SU-DHL-6 (cell line): ENCODE data around the gene CIAO2B.

Source experiments
- H2AFZ ChIP-seq: fragments of 200-600 bp; sonication (generic); 2 replicates; pipeline ENCODE4 v1.6.1; 2014; ENCODE audit warnings: low read depth, mild to moderate bottlenecking, moderate library complexity, mixed read lengths, antibody characterized with exemption, low read length; ENCODE audit not compliant: severe bottlenecking
- H3F3A ChIP-seq: fragments of 200-600 bp; shearing (Covaris generic); 2 replicates; pipeline ENCODE4 v1.6.0; 2016; ENCODE audit warnings: antibody characterized with exemption, mild to moderate bottlenecking; ENCODE audit not compliant: insufficient read depth
- H3K27ac ChIP-seq: fragments of 200-600 bp; sonication (generic); 2 replicates; pipeline ENCODE4 v1.5.1; 2016; ENCODE audit warnings: low read depth, mild to moderate bottlenecking, low read length, moderate library complexity, mixed read lengths
- H3K27me3 ChIP-seq: fragments of 200-600 bp; sonication (generic), shearing (Covaris generic); 2 replicates; pipeline ENCODE4 v1.6.0; 2014; ENCODE audit warnings: mild to moderate bottlenecking, low read length
- H3K36me3 ChIP-seq: fragments of 200-600 bp; sonication (generic); 2 replicates; pipeline ENCODE4 v1.6.1; 2014; ENCODE audit warnings: mild to moderate bottlenecking, low read length, mixed read lengths
- H3K4me2 ChIP-seq: fragments of 300-600, 200-600 bp; shearing (Covaris generic), sonication (generic); 2 replicates; pipeline ENCODE4 v1.6.0; 2014; ENCODE audit warnings: low read length, low read depth, mild to moderate bottlenecking; ENCODE audit not compliant: poor library complexity, severe bottlenecking
- H3K4me3 ChIP-seq: fragments of 200-600 bp; sonication (generic); 2 replicates; pipeline ENCODE4 v1.5.1; 2014; ENCODE audit warnings: antibody characterized with exemption, low read length, mild to moderate bottlenecking, mixed read lengths; ENCODE audit not compliant: insufficient read depth, poor library complexity, severe bottlenecking
- H3K79me2 ChIP-seq: fragments of 200-600 bp; sonication (generic); 2 replicates; pipeline ENCODE4 v1.6.1; 2014; ENCODE audit warnings: mild to moderate bottlenecking, low read length, moderate library complexity; ENCODE audit not compliant: insufficient read depth
- H3K9ac ChIP-seq: fragments of 200-600 bp; sonication (generic); 2 replicates; pipeline ENCODE4 v1.7.0; 2014; ENCODE audit warnings: mild to moderate bottlenecking, low read length
- H3K9me2 ChIP-seq: fragments of 200-600 bp; sonication (generic); replicated peaks from 2 replicates; pipeline ENCODE4 v1.6.1; 2014; ENCODE audit warnings: low read length; ENCODE audit not compliant: insufficient read depth
- H3K9me3 ChIP-seq: fragments of 200-600 bp; sonication (generic); 2 replicates; pipeline ENCODE4 v1.6.1; 2014; ENCODE audit warnings: low read length, mixed read lengths; ENCODE audit not compliant: insufficient read depth
- H4K20me1 ChIP-seq: fragments of 200-600 bp; sonication (generic); 2 replicates; pipeline ENCODE4 v1.6.1; 2014; ENCODE audit warnings: low read depth, mild to moderate bottlenecking, antibody characterized with exemption, low read length, moderate library complexity, mixed read lengths
- EZH2phosphoT487 ChIP-seq: fragments of 200-600 bp; sonication (generic), shearing (Covaris generic); conservative IDR thresholded peaks from 2 replicates; pipeline ENCODE4 v1.6.1; 2018; ENCODE audit warnings: mild to moderate bottlenecking, antibody characterized with exemption, low read length, moderate library complexity, mixed read lengths
- TF ChIP-seq, protein P1 (sequence below): fragments of 200-600 bp; sonication (generic); IDR thresholded peaks from one replicate; pipeline ENCODE4 v1.5.1; 2017; ENCODE audit warnings: antibody characterized with exemption, mild to moderate bottlenecking, low read length, moderate library complexity; ENCODE audit not compliant: insufficient read depth, poor library complexity, severe bottlenecking

CIAO2B gene

DNA sequence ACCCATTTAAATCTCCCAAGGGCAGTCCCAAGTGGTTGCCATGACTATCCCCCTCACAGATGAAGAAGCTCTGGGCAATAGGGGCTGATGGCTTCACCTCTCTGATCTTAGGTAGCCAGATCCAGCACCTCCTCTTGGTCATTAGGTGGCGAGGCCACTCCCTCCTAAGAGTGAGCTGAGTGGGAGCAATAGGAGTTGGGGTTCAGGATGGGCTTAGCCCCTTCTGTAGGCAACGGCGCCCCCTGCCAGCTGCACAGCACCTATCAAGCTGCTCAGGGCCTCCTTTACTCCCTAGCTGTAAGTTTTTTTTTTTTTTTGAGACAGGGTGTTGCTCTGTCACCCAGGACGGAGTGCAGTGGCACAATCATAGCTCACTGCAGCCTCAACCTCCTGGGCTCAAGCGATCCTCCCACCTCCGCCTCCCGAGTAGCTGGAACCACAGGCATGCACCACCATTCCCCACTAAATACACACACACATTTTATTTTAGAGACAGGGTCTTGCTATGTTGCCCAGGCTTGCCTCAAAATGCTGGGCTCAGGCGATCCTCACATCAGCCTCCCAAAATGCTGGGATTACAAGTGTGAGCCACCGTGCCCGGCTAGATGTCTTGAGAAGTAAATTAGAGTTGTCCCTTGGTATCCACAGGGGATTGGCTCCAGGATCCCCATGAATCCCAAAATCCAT lies 5.4 kb downstream of the CIAO2B start:
- H3K9me3 ChIP-seq = no peaks in the 10 kb centered on the region
- peaks cover 7% of the 10 kb centered on the region for H3K79me2 ChIP-seq
- H3K4me3 ChIP-seq = no peak overlapping the region
- 0 out of 2 replicates have a peak, but pooled peaks cover 3% of the 10 kb centered on the region for H3F3A ChIP-seq
- no peak overlapping the region for H3K4me2 ChIP-seq
- no peak overlapping the region for H3K9ac ChIP-seq
- H2AFZ ChIP-seq = no peak overlapping the region
- H3K27ac ChIP-seq = no peak overlapping the region
- H3K27me3 ChIP-seq = no peaks in the 10 kb centered on the region
- no peaks in the 10 kb centered on the region for H3K9me2 ChIP-seq
- H4K20me1 ChIP-seq = no peaks in the 10 kb centered on the region
- H3K36me3 ChIP-seq = no peaks in the 10 kb centered on the region
- TF ChIP-seq, protein P1, sequence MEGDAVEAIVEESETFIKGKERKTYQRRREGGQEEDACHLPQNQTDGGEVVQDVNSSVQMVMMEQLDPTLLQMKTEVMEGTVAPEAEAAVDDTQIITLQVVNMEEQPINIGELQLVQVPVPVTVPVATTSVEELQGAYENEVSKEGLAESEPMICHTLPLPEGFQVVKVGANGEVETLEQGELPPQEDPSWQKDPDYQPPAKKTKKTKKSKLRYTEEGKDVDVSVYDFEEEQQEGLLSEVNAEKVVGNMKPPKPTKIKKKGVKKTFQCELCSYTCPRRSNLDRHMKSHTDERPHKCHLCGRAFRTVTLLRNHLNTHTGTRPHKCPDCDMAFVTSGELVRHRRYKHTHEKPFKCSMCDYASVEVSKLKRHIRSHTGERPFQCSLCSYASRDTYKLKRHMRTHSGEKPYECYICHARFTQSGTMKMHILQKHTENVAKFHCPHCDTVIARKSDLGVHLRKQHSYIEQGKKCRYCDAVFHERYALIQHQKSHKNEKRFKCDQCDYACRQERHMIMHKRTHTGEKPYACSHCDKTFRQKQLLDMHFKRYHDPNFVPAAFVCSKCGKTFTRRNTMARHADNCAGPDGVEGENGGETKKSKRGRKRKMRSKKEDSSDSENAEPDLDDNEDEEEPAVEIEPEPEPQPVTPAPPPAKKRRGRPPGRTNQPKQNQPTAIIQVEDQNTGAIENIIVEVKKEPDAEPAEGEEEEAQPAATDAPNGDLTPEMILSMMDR = peak; percentile 32
- TF ChIP-seq EZH2phosphoT487 = no peak

DNA sequence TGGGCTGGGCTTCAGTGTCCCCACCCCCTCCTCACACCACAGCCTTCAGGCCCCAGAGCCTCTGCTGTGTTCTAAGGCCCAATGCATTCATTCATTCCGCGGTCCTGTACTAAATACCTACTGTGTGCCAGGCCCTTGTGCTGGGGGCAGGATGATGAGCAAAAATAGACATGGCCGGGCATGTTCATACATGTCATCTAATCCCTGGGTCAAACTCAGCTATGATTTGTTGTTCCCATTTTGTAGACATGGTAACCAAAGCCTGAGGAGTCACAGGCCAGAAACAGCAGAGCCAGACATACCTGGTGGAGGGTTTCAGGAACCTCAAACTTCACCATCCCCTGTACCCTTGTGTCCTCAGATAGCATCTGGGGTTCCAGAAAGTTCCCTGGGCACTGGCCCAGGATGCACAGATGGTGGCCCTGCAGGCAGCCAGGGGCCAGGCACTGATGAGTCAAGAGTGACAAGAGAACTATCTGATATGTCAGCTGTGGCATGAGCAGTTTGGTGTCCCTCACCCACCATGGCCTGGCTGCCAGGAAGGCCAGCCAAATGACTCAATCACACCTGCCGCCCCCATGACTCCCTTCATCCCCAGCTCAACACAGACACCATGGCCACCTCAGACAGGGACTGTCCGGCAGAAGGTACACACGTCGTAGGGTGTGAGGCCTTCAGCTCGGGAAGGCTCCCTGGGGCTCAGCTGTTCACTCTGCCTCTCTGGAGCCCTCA lies 6.1 kb downstream of the CIAO2B start:
- Histone ChIP-seq H3K4me3 (no peak overlapping the region), H3K4me2 (no peak overlapping the region), H3K27me3 (no peaks in the 10 kb centered on the region), H3K27ac (no peak overlapping the region), H3F3A (0 out of 2 replicates have a peak, but pooled peaks cover 3% of the 10 kb centered on the region), H3K9ac (no peak overlapping the region), H2AFZ (no peak overlapping the region), H3K9me2 (no peaks in the 10 kb centered on the region), H3K36me3 (no peaks in the 10 kb centered on the region), H3K79me2 (no peaks in the 10 kb centered on the region), H3K9me3 (no peaks in the 10 kb centered on the region), H4K20me1 (no peaks in the 10 kb centered on the region)
- no peak for TF ChIP-seq EZH2phosphoT487
- TF ChIP-seq, protein P1 = no peak

DNA sequence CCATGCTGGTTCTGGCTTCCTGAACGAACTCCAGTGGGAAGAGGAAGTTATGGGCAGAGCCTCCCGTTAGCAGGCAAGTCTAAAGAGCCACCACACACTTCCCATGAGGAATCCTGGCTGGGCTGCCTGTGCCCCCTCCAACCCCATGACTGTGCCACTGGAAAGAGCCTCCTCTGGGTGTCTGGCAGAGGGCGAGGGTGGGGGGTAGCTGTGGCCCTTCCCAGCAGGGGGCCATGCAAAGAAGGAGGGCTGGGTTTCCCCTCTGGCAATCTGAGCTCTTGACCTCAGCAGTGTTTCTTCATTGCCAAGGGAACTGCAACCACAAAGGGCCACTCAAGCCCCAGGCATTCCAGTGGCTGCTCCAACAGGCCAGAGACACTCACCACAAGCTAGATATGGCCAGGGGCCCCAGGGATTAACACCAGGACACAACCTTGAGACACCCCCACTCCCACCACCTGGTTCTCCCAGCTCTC lies 7.2 kb downstream of the CIAO2B start:
- no peaks in the 10 kb centered on the region for H3K9me3 ChIP-seq
- no peak overlapping the region for H3K4me3 ChIP-seq
- H3F3A ChIP-seq = 0 out of 2 replicates have a peak, but pooled peaks cover 3% of the 10 kb centered on the region
- no peaks in the 10 kb centered on the region for H3K9me2 ChIP-seq
- no peaks in the 10 kb centered on the region for H3K27me3 ChIP-seq
- H3K79me2 ChIP-seq = no peaks in the 10 kb centered on the region
- H3K27ac ChIP-seq = no peak overlapping the region
- no peaks in the 10 kb centered on the region for H4K20me1 ChIP-seq
- no peak overlapping the region for H2AFZ ChIP-seq
- TF ChIP-seq EZH2phosphoT487 = no peak
- TF ChIP-seq, protein P1 = no peak
- H3K36me3 ChIP-seq = no peaks in the 10 kb centered on the region
- H3K9ac ChIP-seq = no peak overlapping the region
- no peak overlapping the region for H3K4me2 ChIP-seq
